Stromal cell of bone marrow (primary cell): Measurements from ENCODE around the gene MYH9.
"Not testable (repeated sequence)": the region's sequence is repeated elsewhere in the genome, so short reads cannot be mapped to it uniquely, and the experiment has no call there.

Experiments
- DNase-seq: peaks from one replicate; pipeline ENCODE4 v3.0.0-alpha.2; 2012; ENCODE audit warnings: low read depth

MYH9 gene

DNA sequence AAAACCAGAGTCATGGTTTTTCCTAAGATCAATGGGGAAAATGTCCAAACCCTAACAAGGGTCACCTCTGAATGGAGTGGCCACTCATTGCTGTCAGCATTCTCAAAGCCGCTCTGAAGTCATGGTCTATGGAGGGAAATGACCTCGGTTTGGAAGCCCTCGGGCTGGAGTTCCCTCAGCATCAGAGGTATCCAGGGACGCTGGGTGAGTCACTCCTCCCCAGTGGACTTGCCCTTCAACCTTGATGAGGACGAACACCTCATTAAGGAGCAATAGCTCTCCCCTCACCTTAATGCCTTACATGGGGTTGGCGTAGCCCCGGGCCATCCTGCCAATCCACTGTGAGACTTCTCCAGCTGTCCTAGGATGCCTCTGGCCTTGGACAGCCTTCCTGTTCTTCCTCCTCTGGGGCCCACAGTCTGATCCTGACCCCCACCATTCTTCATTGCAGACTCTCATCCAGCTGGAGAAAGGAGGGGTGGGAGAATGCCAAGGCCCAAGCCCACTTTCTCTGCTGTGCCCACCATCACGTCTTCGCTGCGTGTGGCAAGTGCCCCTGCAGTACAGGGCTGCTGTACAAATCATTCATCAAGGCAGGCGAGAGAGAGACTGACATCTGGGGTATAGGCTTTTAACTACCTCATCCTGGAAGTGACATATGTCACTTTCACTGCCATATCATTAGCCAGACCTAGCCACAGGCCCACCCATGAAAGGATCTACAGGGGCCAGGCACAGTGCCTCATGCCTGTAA, 25.4 kb upstream of the MYH9 start:
- DNase-seq, result no peak

DNA sequence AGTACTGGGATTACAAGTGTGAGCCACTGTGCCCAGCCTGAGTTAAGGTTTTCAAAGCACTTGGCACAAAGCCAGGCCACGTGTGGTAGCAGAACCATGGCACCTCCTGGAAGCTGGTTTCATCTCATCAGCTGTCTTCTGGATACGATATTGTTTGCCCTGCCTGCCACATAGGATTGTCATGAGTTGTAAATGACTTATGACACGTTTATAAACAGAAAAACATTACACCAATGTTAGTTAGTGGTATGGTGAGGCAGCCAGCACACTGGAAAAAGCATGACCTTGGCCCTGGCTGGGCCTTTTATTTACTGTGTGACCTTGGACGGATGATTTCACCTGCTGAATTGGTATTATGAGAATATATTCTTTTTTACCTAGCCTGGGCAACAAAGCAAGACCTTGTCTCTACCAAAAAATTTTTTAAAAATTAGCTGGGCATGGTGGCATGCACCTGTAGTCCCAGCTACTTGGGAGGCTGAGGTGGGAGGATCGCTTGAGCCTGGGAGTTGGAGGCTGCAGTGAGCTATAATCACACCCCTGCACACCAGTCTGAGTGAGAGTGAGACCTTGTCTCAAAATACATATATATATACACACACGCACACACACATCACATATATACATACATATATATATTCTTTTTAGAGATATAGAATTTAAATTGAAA, 24.0 kb upstream of the MYH9 start:
- no peak for DNase-seq

GRCh38 chr22:36409911-36410756, 22.4 kb upstream of the MYH9 start:
- no peak for DNase-seq

DNA sequence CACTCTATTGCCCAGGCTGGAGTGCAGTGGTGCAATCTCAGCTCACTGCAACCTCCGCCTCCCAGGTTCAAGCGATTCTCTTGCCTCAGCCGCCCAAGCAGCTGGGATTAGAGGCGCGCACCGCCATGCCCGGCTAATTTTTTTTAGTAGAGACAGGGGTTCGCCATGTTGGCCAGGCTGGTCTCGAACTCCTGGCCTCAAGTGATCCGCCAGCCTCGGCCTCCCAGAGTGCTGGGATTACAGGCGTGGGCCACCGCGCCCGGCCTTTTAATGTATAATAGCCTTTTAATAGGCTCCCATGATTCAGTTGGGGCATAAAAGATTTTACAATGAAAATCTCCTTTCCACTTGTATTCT, 21.8 kb upstream of the MYH9 start:
- not testable (repeated sequence) for DNase-seq

GRCh38 chr22:36409056-36409455, 21.3 kb upstream of the MYH9 start:
- no peak for DNase-seq

DNA sequence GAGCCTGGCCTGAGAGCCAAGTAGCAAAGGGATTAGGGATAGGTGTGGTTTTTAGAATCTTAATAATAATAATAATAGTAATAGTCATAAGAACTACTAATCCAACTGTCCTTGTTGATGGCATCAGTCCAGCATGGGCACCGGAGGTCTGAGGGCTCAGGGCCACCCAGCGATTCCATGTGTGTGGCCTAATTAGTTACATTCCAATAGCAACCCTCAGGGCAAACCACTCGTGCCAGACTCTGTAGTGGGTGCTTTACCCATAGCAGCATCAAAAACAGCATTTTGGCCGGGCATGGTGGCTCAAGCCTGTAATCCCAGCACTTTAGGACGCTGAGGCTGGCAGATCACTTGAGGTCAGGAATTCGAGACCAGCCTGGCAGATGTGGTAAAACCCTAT, 19.0 kb upstream of the MYH9 start:
- DNase-seq, result no peak

DNA sequence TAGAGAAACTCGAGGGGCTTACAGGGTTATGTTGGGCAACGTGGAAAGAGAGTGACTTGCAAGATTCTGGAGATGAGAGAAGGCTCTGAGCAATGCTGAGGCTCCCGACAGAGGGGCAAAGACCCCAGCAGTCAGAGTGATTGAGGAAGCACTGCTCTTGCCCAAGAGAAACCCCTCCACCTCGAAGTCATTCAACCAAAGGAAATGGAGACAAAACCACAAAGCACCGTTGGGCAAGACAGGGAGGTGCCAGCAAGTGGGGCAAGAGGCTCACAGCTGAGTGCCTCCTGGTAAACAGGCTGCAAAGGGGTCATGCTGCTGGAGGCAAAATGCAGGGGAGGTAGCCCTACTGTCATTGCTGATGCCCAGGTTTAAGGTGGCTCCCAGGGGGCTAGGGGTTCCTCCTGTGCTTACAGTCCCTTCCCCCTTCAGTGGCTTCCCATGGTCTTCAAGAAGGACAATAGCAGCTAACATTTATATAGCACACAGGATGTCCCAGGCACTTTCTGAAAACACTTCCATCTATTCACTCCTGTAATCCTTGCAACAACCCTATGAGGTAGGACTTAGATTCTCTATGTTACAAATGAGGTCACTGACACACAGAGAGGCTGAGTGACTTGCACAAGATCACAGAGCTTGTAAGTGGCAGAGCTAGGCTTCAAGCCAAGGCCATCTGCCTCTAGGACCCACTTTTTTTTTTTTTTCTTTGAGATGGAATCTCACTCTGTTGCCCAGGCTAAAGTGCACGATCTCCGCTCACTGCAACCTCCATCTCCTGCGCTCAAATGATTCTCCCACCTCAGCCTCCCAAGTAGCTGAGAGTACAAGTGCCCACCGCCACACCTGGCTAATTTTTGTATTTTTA, 18.1 kb upstream of the MYH9 start:
- no peak for DNase-seq

GRCh38 chr22:36405221-36405661, 17.5 kb upstream of the MYH9 start:
- DNase-seq, result no peak

GRCh38 chr22:36404446-36404845, 16.7 kb upstream of the MYH9 start:
- no peak for DNase-seq

- no peak for DNase-seq
These were observed 11.7 kb upstream of the MYH9 start for GRCh38 chr22:36399472-36399778.

DNA sequence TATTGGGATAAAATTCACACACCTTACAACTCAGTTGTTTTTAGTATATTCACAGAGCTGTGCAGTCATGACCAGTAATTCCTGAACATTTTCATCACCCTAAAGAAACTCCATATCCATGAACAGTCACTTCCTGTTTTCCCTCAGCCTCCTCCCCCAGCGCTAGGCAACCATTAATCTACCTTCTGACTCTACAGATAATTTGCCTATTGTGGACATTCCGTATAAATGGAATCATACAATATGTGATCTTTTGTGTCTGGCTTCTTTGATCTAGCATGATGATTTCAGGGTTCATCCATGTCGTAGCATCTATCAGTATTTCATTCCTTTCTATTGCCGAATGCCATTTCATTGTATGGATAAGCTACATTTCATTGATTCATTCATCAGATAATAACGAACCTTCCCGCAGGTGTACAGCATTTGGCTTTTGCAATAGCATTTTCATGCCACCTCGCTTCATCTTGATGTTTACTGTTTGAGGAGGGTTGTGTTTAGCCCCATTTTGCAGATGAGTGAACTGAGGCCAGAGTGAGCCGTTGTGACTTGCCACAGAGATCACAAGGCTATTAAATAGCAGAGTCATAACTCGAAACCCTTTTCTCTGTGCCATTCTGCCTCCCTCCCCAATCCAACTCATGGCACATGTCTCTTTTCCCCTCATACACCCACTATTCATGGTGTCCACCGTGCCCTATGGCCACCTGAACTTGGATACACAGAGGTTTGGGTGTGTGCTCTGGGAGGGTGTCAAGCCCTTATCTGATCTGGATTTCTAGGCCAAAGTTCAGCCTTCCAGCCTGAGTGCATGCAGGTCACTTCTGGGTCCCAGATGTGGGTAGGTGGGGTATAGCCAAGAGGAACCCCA, 11.1 kb upstream of the MYH9 start:
- DNase-seq, result no peak

- DNase-seq, result no peak
These were observed 9.6 kb upstream of the MYH9 start for GRCh38 chr22:36397131-36398093.

GRCh38 chr22:36395915-36396314, 8.1 kb upstream of the MYH9 start:
- no peak for DNase-seq

- no peak for DNase-seq
These were observed 7.5 kb upstream of the MYH9 start for GRCh38 chr22:36395055-36395849.

- DNase-seq, result no peak
These were observed 3.9 kb upstream of the MYH9 start for GRCh38 chr22:36391638-36392037.

DNA sequence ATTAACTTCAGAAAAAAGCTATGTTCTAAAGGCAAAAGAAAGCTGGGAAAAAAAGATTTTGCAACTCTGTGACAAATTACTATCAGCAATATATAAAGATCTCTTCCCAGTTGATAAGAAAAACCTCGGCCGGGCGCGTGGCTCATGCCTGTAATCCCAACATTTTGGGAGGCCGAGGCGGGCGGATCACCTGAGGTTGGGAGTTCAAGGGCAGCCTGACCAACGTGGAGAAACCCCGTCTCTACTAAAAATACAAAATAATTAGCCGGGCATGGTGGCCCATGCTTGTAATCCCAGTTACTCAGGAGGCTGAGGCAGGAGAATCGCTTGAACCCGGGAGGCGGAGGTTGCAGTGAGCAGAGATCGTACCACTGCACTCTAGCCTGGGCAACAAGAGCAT, 1.4 kb upstream of the MYH9 start:
- DNase-seq, result not testable (repeated sequence)

DNA sequence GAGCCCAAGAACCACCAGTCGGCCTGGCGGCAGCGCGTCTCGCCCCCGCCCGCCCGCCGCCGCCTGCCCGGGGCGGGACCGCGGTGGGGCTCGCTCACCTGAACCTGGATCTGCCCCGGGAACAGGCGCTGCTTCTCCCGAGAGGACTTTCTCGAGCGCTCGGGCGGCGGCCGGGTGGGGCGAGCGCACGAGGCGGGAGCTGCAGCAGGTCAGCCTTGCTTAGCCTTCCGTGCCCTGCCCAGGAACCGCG, 133 bp downstream of the MYH9 start:
- no peak for DNase-seq

DNA sequence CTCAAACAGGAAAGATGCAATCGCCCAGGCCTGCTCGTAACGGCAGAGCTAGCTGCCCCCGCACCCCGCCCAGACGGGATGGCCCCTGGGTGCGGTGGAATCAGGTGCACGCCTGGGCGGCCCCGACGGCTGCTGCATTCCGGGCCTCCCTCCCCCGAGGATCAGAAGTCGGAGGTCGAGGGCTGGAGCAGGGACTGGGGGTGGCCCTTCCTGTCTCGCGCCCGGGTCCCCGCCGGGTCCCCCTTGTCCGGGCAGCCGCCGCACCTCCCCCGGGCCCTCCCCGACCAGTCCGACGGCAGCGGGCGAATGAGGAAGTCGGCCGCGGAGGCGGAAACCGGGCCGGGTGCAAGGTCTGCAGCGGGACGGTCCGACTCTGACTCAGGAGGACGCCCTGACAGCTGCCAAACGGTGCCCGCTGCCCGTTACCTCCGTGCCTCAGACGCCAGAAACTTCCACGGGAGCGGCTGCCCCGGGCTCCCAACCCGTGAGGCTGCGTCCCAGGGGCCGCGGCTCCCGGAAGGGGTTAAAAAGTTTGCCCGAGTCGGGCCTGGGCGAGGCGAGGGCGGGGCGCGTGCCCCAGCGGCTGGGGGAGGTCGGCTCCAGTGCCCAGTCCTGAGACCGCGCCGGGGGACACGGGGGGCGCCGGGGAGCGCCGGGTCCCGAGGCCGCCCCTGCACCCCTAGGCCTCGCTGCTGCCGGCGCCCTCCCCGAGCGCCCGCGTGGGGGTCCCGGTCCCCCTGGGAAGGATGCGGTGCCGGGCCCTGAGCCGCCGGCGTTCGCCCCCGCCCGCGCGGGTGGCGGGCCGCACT, 663 bp downstream of the MYH9 start:
- no peak for DNase-seq
